ENCODE results near the gene HINT3.

- TF ChIP-seq CTCF (IDR thresholded peaks at IDR 0.05) (no peak), POLR2AphosphoS5 (IDR thresholded peaks at IDR 0.05) (no peak), POLR2A (IDR thresholded peaks at IDR 0.05) (no peak)
These were observed 4.5 kb downstream of the HINT3 start for GRCh38 chr6:125961117-125961516.

All from suprapubic skin (tissue), 4 donors.